NCI-H2196 treated with DMSO at 0.1 percent for 48 hours (cell line): Measurements from ENCODE around the gene EEF1A1.
"Not testable (repeated sequence)": the region's sequence is repeated elsewhere in the genome, so short reads cannot be mapped to it uniquely, and the experiment has no call there.

ENCODE experiments used
- DNase-seq: peaks from one replicate; lab custom pipeline; 2025; ENCODE audit not compliant: unreplicated experiment; lab: John Stamatoyannopoulos, UW

Gene EEF1A1

DNA sequence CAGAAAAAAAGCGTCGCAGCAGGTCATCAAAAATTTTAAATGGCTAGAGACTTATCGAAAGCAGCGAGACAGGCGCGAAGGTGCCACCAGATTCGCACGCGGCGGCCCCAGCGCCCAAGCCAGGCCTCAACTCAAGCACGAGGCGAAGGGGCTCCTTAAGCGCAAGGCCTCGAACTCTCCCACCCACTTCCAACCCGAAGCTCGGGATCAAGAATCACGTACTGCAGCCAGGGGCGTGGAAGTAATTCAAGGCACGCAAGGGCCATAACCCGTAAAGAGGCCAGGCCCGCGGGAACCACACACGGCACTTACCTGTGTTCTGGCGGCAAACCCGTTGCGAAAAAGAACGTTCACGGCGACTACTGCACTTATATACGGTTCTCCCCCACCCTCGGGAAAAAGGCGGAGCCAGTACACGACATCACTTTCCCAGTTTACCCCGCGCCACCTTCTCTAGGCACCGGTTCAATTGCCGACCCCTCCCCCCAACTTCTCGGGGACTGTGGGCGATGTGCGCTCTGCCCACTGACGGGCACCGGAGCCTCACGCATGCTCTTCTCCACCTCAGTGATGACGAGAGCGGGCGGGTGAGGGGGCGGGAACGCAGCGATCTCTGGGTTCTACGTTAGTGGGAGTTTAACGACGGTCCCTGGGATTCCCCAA, at the start of gene EEF1A1:
Gene EEF1A1 (minus strand): TSS at position 345 of the 663 bp plus-strand sequence. CDS start 1,006 bp downstream, outside the sequence.
- peak; percentile 97 for DNase-seq

DNA sequence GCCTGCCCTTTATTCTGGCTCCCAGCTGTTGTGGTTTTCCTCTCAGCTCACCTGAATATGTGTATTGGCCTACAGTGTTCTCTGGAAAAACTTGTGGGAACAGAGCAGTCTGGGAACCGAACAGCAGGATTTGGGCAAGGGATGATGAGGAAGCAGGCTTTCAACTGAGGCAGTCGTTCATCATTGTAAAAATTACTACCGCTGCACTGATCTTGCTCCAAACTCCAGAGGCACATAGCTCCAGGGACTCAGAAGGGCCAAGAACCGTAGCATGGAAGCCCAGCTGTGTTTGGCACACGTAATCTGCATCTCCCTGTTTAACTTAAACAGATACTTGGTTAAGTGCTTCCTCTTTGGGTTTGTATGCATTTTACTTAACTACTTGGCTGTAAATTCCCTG, 48.3 kb upstream of the EEF1A1 start:
- DNase-seq = no peak

DNA sequence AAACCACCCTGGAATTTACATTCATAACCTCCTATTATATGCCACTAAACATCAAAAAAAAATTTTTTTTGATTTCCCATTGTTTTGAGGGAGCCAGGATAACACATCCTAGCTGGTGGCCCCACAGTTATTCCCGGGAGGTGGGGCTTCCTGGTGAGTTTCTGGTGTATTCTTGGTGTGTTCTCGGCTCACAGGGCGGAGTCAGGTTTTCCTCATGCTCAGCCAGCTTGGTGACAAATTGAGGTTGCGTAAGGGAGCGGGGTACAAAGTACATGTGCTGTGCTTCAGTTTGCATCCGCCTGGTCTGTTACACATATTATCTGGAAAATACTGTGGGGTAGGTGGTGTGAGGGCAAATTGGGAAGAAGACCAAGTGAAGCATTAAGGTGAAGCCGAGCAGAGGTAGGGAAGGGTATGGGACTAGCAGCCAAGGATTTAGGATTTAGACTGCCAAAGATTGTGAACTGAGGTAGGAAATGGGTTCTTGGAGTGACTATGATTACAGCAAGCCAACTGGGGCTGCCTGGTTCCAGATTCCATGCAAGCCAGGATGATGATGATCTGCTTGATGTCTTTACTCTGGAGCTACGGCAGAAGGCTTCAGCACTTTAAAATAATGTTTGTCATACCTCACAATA, 46.2 kb upstream of the EEF1A1 start:
- DNase-seq = no peak

DNA sequence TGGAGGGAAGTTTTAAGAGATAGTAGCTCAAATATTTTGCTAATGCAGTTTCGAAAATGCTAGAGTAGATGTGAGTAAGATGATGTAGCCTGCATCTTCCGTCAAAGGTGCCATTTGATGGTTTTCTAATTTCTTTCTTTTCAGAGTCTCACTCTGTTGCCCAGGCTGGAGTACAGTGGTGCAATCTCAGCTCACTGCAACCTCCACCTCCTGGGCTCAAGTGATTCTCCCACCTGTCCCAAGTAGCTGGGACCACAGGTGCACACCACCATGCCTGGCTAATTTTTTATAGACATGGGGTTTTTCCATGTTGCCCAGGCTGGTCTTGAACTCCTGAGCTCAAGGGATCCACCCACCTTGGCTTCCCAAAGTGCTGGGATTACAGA, 45.6 kb upstream of the EEF1A1 start:
- DNase-seq = not testable (repeated sequence)

DNA sequence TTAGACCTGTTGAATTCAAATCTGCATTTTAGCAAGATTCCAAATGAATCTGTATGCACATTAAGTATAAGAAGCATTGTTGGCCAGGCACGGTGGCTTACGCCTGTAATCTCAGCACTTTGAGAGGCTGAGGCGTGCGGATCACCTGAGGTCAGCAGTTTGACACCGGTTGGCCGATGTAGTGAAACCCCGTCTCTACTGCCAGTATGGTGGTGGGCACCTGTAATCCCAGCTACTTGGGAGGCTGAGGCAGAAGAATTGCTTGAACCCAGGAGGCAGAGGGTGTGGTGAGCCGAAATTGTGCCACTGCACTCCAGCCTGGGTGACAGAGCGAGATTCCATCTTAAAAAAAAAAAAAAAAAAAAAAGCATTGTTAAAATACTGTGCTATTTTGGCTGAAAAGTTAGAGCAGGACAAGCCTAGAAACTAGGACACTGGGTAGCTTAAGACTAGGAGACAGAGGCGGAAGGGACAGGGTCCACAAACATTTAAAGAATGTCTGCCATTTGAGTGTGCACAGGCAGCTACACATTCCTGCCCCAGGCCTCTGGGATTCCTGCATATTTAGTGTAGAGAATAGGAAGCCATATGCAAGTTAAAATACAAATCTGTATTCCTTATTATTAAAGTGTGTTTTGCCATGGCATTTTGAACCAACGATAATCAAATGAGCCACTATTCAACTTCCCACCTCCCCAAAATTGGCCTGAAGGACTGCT, 45.1 kb upstream of the EEF1A1 start:
- DNase-seq = no peak

DNA sequence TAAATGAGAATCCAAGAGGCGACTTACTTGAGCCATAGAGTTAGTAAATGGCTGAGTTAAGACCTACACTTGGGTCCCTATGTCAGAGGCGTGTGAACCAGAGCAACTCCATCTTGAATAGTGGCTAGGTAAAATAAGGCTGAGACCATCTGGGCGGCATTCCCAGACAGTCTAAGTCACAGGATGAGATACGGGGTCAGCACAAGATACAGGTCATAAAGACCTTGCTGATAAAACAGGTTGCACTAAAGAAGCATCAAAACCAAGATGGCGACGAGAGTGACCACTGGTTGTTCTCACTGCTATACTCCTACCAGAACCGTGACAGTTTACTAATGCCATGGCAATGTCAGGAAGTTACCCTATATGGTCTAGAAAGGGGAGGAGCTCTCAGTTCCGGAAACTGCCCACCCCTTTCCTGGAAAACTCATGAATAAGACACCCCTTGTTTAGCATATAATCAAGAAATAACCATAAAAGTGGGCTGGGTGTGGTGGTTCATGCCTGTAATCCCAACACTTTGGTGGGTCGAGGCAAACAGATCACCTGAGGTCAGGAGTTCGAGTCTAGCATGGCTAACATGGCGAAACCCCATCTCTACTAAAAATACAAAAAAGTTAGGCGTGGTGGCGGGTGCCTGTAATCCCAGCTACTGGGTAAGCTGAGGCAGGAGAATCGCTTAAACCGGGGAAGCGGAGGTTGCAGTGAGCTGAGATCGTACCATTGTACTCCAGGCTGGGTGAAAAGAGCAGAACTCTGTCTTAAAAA, 43.9 kb upstream of the EEF1A1 start:
- DNase-seq = no peak

DNA sequence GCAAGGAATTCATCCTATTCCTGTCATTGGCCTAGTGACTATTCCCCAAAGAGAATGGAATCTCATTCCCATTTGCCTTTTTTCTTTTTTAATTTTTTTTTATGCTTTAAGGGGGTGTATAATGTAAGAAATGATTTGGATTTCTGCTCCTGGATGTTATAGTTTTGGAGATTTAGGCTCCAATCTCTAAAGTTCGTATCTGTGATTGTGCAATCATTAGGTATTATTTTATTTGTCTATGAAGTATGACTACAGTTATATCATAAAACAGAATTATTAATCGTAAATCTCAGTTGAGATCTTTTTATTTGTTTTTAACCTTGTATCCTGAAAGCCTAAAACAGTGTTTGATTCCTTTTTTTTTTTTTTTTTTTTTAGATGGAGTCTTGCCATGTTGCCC, 41.7 kb upstream of the EEF1A1 start:
- DNase-seq = no peak

DNA sequence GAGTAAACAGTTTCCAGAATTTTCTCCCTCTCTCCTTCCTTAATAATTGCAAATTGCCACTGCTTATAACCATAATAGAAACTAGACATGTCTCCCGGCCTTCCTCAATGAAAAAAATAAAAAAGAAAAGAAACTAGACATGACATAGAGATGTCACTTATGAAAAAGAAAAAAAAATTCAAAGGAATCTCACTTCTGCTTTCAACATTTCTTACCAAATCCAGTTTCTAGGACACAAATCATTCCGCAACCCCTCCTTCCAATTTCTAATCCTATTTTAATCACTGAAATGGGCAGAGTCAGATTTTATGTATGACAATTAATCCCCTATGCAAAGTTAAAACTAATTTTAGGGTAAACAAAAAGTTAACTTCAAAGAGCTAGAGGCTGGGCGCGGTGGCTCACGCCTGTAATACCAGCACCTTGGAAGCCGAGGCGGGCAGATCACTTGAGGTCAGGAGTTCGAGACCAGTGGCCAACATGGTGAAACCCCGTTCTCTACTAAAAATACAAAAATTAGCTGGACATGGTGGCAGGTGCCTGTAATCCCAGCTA, 40.1 kb upstream of the EEF1A1 start:
- DNase-seq = no peak

DNA sequence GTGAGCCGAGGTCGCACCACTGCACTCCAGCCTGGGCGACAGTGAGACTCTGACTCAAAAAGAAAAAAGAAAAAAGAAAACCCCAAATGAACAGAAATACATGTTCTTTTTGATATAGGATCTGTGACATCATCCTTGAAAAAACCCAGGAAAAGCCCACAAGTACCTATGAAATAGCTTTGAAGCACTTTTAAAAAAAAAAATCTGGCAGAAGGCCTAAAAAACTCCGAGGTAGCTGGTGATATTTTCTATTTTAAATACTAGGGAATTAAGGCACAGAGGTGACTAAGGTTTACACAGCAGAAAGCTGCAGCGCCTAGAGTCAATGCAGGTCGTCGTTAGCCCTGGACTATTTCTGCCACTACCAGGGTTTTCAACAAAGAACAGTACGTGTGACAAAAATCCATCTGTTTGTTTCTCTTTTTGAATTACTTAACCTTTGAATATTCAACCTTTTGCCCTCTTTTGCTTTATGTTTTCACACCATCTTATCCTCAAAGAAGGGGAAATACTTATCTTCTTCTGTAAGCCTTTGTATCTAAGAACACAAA, 39.4 kb upstream of the EEF1A1 start:
- DNase-seq = no peak

DNA sequence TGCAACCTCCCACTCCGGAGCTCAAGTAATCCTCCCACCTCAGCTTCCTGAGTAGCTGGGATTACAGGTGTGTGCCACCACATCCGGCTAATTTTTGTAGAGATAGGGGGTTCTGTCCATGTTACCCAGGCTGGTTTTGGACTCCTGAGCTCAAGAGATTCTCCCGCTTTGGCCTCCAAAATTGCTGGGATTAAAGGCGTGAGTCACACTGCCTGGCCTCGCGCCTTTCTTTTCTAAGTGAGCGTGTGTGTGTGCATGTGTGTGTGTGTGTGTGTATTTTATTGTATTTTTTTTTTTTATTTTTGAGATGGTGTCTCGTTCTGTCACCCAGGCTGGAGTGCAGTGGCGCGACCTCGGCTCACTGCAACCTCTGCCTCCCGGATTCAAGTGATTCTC, 38.6 kb upstream of the EEF1A1 start:
- not testable (repeated sequence) for DNase-seq

DNA sequence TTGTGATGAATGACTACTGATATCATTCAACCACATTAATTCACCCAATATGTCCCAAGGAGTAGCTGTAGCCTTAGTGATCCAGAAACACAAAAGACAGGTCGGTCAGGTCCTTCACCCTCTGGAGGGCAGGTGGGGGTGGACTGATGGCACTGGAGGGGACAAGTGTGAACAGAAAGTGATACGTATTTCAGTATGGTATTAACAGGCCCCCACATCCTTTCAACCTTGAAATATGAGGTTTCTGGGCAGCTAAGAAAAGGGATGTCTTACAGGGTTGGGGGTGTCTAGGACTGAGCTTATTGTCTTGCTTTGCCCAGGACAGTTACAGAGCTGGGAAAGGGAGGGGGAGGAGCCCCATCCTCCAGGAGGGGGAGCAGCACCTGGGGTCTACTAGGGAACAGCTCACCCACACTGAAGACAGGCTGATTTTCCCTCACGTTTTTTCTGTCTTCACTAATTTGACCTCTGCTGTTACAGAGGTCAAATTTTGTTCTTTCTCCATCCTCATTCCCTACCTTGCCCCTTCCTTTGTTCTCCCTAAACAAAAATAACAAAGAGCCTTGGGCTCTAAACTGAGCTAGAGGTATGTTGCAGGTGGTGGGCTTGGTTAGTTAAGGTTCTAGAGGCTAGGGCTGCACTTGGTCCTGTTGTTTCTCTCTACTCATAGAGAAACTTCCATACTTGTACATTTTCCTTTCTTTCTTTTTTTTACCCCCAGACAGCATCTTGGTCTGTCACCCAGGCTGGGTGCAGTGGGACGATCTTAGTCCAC, 38.0 kb upstream of the EEF1A1 start:
- DNase-seq = no peak

DNA sequence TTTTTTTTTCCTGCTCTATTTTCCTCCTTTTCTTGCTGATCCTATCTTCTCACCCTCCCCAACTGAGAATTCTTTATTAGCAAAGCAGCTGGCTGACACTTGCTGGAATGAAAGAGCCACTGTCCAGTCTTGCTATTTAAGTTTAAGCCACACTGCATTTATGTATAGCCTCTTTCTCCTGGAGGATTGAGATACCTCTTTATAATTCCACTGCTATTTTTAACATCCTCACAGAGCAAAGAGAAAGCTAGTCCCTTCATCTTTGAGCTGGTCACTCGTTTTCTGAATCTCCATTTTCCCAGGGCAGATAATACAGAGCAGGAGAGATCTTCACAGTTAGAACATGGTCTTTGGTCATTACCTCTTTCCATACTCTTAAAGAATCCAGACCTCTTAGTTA, 36.0 kb upstream of the EEF1A1 start:
- no peak for DNase-seq

DNA sequence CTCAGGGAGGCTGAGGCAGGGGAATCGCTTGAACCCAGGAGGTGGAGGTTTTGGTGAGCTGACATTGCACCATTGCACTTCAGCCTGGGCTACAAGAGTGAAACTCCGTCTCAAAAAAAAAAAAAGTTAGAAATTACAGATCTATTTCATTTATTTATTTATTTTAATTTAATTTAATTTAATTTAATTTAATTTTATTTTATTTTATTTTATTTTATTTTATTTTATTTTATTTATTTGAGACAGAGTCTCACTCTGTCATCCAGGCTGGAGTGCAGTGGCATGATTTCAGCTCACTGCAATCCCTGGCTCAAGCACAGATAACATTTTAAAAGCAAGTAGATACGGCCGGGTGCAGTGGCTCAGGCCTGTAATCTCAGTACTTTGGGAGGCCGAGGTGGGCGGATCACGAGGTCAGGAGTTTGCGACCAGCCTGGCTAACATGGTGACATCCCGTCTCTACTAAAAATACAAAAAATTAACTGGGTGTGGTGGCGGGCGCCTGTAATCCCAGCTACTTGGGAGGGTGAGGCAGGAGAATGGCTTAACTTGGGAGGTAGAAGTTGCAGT, 34.6 kb upstream of the EEF1A1 start:
- DNase-seq = not testable (repeated sequence)

DNA sequence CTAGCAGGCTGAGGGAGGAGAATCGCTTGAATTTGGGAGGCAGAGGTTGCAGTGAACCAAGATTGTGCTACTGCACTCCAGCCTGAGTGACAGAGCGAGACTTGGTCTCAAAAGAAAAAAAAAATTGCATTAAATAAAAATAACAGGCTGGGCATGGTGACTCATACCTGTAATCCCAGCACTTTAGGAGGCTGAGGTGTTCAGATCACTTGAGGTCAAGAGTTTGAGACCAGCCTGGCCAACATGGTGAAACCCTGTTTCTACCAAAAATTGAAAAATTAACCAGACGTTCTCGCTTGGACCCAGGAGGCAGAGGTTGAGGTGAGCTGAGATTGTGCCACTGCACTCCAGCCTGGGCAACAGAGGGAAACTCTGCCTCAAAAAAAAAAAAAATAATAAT, 30.3 kb upstream of the EEF1A1 start:
- DNase-seq = not testable (repeated sequence)

DNA sequence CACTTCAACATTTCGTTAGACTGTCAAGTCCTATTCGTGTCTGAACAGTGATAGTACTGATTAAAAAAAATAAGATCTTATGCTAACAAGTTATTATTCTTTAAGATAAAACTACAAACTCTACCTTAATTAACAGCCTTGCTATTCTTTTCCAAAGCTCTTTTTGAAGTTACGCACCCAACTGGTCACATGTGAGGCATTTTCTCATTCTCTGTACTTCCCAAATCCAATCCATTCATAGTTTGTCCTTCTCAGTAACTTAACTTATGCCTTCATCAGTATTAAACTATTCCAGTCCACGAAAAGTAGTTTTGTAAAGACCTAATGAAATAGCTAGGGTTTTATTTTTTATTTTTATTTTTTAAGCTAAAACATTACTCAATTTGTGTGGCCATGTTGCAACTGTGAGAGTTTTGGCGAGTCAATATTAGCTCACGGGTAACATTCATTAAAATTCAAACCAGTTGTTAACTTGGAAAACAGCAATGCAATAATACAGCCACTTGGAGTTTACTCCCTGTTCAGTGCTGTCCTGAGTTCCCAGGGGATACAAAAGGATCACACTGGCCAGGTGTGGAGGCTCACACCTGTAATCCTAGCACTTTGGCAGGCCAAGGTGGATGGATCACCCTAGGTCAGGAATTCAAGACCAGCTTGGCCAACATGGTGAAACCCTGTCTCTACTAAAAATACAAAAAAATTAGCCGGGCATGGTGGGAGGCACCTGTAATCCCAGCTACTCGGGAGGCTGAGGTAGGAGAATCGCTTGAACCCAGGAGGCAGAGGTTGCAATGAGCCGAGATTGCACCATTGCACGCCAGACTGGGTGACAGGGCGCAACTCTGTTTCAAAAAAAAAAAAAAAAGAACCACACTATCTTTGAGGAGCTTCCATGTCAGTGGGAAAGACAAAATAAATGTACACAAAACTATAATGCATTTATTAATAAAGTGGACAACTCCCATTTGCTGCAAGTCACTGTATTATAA, 27.9 kb upstream of the EEF1A1 start:
- DNase-seq = no peak

DNA sequence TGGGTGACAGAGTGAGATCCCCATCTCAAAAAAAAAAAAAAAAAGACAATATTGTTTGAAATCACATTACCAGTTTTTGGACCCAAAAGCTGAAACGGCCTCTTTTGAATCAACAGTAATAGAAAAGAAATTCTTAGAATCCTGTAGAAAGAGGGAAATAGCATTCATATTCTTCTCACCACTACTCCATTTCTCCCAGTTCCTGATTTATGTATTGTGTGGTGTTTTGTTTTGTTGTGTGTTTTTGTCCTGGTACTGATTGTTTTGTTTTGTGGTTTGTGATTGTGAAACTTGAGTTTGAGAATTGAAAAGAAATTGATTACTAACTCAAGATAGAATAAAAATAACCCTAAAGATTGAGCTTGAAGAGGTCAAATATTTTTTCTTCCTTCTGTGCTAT, 26.2 kb upstream of the EEF1A1 start:
- DNase-seq = no peak

DNA sequence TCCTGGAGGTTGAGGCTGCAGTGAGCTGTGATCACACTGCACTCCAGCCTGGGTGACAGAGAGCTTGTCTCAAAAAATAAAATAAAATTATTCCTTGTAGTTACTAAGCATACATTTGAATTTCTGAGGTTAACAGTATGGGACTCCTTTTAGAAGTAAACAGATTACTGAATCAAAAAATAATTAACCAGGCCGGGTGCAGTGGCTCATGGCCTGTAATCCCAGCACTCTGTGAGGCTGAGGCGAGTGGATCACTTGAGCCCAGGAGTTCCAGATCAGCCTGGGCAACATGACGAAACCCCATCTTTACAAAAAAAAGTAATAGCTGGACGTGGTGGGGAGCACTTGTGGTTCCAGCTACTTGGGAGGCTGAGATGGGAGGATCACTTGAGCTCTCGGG, 22.1 kb upstream of the EEF1A1 start:
- no peak for DNase-seq

DNA sequence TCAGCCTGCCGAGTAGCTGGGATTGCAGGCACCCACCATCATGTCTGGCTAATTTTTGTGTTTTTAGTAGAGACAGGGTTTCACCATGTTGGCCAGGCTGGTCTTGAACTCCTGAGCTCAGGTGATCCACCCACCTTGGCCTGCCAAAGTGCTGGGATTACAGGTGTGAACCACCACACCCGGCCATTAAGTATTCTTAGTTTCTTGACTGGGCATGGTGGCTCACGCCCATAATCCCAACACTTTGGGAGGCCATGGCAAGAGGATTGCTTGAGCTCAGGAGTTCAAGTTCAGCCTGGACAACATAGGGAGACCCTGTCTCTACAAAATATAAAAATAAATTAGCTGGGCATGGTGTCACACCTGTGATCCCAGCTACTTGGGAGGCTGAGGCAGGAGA, 21.6 kb upstream of the EEF1A1 start:
- not testable (repeated sequence) for DNase-seq
